Hypothalamus (tissue), 51 donors: ENCODE data around the gene ACADS.

Source experiments
- DNase-seq, 51 donors: peaks; one replicate each; lab custom pipeline; 2025; lab: John Stamatoyannopoulos, UW

Gene ACADS

GRCh38 chr12:120750806-120751205 is 25.2 kb downstream of the ACADS start:
- no peak for DNase-seq

GRCh38 chr12:120751389-120751788 is 25.8 kb downstream of the ACADS start:
- DNase-seq = no peak

GRCh38 chr12:120754792-120755191 is 29.2 kb downstream of the ACADS start:
- no peak for DNase-seq

- DNase-seq = no peak
Measured at GRCh38 chr12:120755269-120755668, 29.6 kb downstream of the ACADS start.

DNA sequence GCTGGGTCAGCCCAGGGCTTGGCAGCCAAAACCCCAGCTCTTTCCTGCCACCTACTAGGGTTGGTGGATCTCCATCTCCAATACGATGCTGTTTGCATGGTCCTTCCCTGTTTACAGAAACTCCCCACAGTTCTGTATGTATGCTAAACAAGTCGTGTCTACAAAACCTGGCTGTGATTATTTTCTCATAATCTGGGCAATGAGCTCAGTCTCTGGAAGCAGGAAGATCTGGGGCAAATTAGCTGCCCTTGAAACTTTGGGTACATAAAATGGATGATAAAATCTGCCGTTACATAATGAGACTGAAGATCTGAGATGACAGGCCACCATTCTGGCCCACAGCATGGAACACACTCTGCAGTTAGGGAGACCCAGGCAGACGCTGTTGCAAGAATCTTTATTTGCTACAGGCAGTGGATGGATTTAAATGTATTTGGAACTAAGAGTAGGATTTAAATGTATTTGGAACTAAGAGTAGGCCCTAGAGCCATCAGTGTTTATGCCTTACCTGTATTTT is 31.7 kb downstream of the ACADS start:
- DNase-seq = no peak

GRCh38 chr12:120757949-120758348 is 32.3 kb downstream of the ACADS start:
- no peak for DNase-seq

DNA sequence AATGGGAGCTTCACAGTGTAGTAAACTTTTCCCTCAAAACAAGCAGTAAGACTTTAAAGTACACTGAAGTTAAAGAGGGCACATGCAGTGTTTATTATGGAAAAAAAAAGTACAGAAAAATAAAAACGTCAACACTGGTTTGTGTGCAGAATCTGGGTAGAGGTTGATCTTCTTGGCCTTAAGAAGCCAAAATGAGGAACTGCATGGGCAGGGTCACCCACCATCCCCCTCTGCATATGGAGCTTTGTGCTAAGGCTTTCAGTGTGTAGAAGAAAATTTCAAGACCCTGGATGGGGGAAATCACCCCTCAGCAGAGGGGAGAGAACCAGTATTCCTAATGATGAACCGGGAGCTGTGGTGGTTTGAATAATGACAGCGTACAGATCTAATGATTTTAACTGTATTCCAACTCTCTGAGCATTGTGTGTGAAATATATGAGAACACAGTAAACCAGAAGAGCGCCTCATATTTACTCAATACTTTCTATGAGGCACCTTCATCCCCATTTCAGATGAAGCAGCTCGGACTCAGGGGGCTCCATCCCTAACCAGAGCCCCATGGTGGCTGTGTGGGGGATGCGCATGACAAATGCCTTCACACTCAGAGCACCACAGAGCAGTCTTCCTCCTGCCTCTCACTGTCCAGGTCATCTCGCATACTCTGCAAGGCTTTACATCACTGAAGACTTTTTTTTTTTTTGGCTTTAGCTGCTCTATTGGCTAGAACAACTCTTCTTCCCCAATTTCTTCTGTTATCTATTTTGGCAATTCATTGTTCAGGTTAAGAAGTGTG is 33.4 kb downstream of the ACADS start:
- no peak for DNase-seq

DNA sequence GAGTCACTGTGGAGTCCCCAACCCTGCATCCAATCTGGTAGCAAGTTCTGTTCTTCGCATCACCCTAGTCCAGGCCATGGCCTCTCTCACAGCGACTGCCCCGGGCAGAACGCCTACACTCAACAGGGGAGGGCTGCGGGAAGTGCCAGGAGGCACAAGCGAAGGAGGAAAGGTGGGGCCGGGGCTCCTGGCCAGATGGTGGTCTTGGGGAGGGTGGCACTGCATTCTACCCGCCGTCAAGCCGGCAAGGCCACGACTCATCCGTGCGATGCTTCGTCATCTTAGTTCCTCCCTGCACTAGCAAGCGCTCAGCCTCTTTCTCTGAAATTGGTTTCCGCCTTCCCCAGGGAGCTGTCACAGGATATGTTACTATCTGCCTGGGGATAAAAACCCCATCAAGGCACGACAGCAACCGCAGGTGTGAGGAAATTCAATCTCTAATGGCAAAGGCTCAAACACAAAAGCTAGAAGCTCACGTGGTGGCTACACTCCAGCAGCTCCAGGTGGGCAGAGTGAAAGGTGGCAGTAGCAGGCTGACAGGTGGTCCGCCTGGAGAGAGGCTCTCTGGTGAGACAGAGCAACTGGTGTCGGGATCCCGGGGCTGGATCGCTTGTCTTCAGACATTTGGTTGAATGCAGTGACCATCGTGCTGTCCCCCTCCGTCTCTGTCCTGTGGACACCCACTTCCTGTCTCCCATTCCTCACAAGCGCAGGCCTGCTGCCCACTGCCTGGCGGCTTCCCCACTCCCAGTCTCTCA is 34.1 kb downstream of the ACADS start:
- no peak for DNase-seq

DNA sequence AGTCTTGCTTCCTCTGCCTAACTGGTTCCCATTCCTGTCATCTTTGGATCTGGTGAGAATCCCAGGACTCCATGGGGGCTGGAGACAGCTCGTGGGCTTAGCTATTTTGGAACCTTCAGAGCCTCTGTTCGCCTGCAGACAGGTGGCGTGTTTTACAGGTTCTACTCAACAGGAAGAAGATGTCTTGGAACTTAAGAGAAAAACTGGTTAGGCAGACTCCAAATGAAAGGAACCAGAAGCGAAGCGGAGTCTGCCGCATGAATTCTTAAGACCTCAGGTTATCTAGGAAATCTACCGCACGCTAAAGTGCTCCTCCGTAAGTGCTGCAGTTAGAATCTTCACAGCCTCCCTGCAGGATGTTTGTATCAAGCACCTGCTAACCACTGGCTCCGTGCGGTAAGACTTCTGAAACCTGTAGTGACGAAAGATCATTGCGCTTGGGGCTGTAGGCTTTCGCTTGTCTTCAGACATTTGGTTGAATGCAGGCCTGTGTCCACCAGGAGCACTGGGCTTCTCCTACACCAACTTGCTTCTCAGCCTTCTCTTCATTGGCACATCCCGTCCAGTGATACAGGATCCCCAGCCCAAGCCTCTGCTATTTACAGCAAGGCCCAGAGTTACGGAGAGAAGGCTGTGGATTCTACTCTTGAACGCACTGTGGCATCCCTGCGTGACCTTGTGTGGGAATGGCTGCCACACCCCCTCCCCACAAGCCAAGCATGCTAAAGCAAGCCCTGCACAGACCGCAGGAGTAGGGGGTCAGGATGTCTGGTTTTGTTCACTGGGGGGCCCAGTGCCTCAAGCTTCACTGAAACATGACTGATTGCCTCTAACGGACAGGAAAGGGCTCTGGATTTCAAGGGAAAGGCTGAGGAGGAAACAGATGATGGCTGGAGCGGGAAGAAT is 35.0 kb downstream of the ACADS start:
- DNase-seq = no peak

DNA sequence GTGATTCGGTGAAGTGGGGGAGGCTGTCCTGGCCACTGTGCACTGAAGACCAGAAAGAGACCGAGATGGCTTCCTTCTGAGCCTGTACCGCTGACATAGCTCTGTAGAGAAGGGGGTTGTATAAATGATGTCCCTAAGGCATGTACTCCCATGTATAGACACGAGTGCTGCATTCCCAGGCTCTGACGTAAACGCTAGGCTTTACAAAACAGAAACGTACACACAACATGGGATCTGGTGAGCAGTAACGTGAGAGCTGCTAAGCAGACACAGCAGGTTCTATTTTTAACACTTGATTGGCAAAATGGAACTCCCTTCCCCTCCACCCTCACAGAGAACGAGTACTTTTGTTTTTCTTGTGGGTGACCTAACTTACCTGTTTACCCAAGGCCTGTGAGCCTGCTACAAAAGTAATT is 35.9 kb downstream of the ACADS start:
- DNase-seq = peak in 2 of 51 donors; percentile 4 to 33

- DNase-seq = peak in 1 of 51 donors; percentile 49
Measured at GRCh38 chr12:120762086-120762485, 36.5 kb downstream of the ACADS start.

GRCh38 chr12:120763250-120763649 is 37.6 kb downstream of the ACADS start:
- no peak for DNase-seq

DNA sequence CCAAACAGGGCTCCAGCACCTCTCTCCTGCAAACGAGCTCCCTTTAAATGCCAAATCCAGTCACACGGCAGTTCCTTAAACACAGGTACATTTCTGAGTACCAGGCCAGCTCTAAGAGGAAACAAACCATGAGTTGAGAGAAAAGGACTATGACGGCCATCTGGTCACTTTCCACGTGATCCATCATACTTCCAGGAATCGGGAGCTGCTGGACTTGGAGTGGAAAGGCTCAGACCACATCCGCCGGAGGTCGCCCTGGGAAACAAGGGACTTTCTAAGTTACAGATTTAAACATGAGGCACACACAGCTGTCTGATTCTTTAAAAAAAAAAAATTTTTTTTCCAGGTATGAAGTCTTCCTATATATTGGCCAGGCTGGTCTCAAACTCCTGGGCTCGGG is 39.2 kb downstream of the ACADS start:
- DNase-seq = no peak

DNA sequence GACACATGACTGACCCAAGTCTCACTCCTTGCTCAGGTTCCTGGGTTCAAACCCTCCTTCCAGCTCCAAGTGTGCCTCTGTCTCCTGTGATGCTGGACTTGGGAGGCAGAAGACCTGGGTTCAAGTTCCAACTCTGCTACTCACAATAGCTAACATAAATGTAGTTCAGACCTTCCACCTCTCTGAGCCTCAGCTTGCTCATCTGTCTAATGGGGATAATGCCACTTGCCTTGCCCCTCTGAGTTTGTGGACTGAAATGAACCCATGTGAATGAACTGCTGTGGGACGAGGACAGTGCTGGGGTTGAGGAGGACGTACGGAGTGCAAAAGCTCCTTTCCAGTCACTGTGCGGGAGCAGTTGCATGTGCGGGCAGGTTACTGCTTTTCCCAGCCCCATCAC is 40.9 kb downstream of the ACADS start:
- no peak for DNase-seq

- no peak for DNase-seq
Measured at GRCh38 chr12:120767071-120768024, 41.7 kb downstream of the ACADS start.

DNA sequence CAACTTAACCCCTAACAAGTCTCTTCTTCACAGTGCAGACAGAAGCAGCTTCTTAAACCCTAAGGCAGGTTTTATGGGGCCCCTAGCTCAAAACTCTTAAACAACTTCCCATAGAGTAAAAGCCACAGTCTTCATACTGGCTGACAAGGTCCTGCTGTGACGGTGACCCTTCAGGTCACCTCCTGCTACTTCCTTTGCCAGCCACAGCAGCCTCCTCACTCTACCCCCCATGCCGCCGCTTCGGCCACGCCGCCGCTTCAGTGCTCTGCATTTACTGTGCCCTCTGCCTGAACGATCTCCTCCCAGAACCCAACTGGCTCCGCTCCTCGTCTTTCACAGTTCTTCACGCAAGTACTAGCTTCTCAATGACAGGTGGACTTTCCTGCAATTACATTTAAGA is 45.5 kb downstream of the ACADS start:
- DNase-seq = no peak

GRCh38 chr12:120774169-120774916 is 48.7 kb downstream of the ACADS start:
- no peak for DNase-seq

DNA sequence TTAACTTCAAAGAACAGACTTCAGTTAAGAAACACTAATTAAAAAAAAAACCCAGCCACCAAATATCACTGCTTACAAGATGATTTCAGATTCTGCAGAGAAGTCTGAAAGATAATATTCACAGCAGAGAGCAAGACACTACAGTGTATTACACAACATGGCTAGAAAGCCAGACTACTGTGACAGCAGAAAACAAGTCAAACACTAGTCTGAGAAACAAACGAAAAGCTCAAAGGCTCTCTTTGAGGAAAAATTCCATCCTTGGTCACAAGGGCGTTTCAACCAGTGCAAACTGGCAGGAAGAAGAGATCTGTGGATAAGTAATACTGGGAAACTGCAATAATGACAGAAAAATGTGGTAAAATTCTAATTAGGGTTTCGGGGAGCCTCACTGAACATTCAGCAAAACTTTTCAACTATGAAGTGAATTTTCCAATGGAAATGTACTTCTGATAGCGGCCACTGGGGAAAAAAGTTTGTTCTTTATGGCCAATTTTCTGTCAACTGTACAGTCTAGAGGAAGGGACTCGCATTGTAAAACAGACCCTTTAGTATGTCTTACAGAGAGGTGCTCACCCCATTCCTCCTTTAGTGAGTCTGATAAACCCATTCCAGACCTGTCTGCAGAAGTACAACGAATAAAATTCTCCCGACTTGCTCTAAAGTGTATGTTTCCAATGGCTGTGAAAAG is 50.4 kb downstream of the ACADS start:
- peak in 2 of 51 donors; percentile 16 for DNase-seq
